Neuronal stem cell (in vitro differentiated cells): ENCODE measurements around the gene ZNF227.
"Not testable (repeated sequence)": the region's sequence is repeated elsewhere in the genome, so short reads cannot be mapped to it uniquely, and the experiment has no call there.

Experiments used
- DNase-seq: peaks from one replicate; pipeline ENCODE4 v3.0.0-alpha.2; 2013; ENCODE audit warnings: low spot score
- H2AFZ ChIP-seq: one replicate; pipeline ENCODE4 v1.6.1; 2013; ENCODE audit warnings: mild to moderate bottlenecking, low read length, inconsistent platforms
- H2AK5ac ChIP-seq: 2 replicates; pipeline ENCODE4 v1.6.1; 2013; ENCODE audit warnings: low read depth, mild to moderate bottlenecking, inconsistent platforms, low read length, moderate library complexity, mixed read lengths
- H2BK120ac ChIP-seq: 2 replicates; pipeline ENCODE4 v1.6.1; 2013; ENCODE audit warnings: low read depth, mild to moderate bottlenecking, inconsistent platforms, low read length, moderate library complexity, mixed read lengths
- H2BK12ac ChIP-seq: one replicate; pipeline ENCODE4 v1.6.1; 2013; ENCODE audit warnings: low read length, inconsistent platforms
- H2BK15ac ChIP-seq: 2 replicates; pipeline ENCODE4 v1.6.1; 2013; ENCODE audit warnings: mild to moderate bottlenecking, low read length, inconsistent platforms, mixed read lengths
- H2BK5ac ChIP-seq: one replicate; pipeline ENCODE4 v1.6.1; 2013; ENCODE audit warnings: inconsistent platforms, mild to moderate bottlenecking, low read length, moderate library complexity
- H3K14ac ChIP-seq: one replicate; pipeline ENCODE4 v1.6.1; 2013; ENCODE audit warnings: low read length, inconsistent platforms
- H3K18ac ChIP-seq: 2 replicates; pipeline ENCODE4 v1.6.1; 2013; ENCODE audit warnings: low read length, inconsistent platforms
- H3K23ac ChIP-seq: 2 replicates; pipeline ENCODE4 v1.6.1; 2013; ENCODE audit warnings: low read depth, mild to moderate bottlenecking, mixed read lengths, low read length, inconsistent platforms; ENCODE audit not compliant: poor library complexity
- H3K27ac ChIP-seq: replicated peaks from 3 replicates; pipeline ENCODE4 v1.5.1; 2013; ENCODE audit warnings: low read length, inconsistent platforms
- H3K27me3 ChIP-seq, 3 experiments: 2 replicates each; pipeline ENCODE4 v1.6.1; 2013; ENCODE audit warnings: low read length in 3 of 3, mild to moderate bottlenecking in 2 of 3, inconsistent platforms in 1 of 3, low read depth in 1 of 3, mixed read lengths in 1 of 3, moderate library complexity in 1 of 3; ENCODE audit not compliant: control insufficient read depth in 3 of 3, insufficient read depth in 3 of 3
- H3K36me3 ChIP-seq, 2 donors: replicated peaks in 1 of 2; 2 replicates each; pipeline ENCODE4 v1.6.1; 2013; ENCODE audit warnings: low read length in 2 of 2; ENCODE audit not compliant: control insufficient read depth in 2 of 2, insufficient read depth in 2 of 2
- H3K4ac ChIP-seq: 2 replicates; pipeline ENCODE4 v1.6.1; 2013; ENCODE audit warnings: inconsistent platforms, mild to moderate bottlenecking, low read length, moderate library complexity
- H3K4me1 ChIP-seq, 2 donors: 1 replicate in 1 of 2; 2 replicates in 1 of 2; pipeline ENCODE4 v1.6.1; 2013; ENCODE audit warnings: low read length in 2 of 2, low read depth in 1 of 2; ENCODE audit not compliant: control insufficient read depth in 2 of 2, insufficient read depth in 1 of 2
- H3K4me2 ChIP-seq: one replicate; pipeline ENCODE4 v1.6.1; 2013; ENCODE audit warnings: mild to moderate bottlenecking, low read length, inconsistent platforms; ENCODE audit not compliant: insufficient read depth, poor library complexity, severe bottlenecking
- H3K4me3 ChIP-seq, 2 donors: 2 replicates each; pipeline ENCODE4 v1.5.1; 2013; ENCODE audit warnings: low read length in 2 of 2, mild to moderate bottlenecking in 2 of 2, inconsistent platforms in 1 of 2, moderate library complexity in 1 of 2
- H3K79me1 ChIP-seq: one replicate; pipeline ENCODE4 v1.6.1; 2013; ENCODE audit warnings: low read depth, mild to moderate bottlenecking, inconsistent platforms, low read length, moderate library complexity
- H3K9ac ChIP-seq: one replicate; pipeline ENCODE4 v1.6.1; 2013; ENCODE audit warnings: mild to moderate bottlenecking, low read depth, low read length, inconsistent platforms; ENCODE audit not compliant: poor library complexity
- H3K9me3 ChIP-seq, 2 donors: replicated peaks in 1 of 2; 2 replicates each; pipeline versions ENCODE3 to v1.6.1; 2013; ENCODE audit warnings: low read length in 2 of 2, mild to moderate bottlenecking in 2 of 2, inconsistent platforms in 1 of 2, low read depth in 1 of 2, mixed read lengths in 1 of 2, moderate library complexity in 1 of 2; ENCODE audit not compliant: control insufficient read depth in 2 of 2, insufficient read depth in 1 of 2
- H4K8ac ChIP-seq: one replicate; pipeline ENCODE4 v1.6.1; 2013; ENCODE audit warnings: low read depth, mild to moderate bottlenecking, inconsistent platforms, low read length, moderate library complexity
- H4K91ac ChIP-seq: one replicate; pipeline ENCODE4 v1.6.1; 2013; ENCODE audit warnings: low read length, low read depth, mild to moderate bottlenecking, inconsistent platforms; ENCODE audit not compliant: poor library complexity
- WGBS, 2 donors: extraction: QIAGEN DNeasy Blood & Tissue Kit; methylation state at CpG; one replicate each; pipeline ENCODE4 v1.1.7; 2013; ENCODE audit warnings: missing lambda C conversion rate in 2 of 2, mixed read lengths in 1 of 2; ENCODE audit not compliant: insufficient read length in 2 of 2, insufficient replicate concordance in 1 of 2; ENCODE audit errors: extremely low coverage in 2 of 2; 5-methylcytosine and 5-hydroxymethylcytosine counted together

Gene ZNF227

DNA sequence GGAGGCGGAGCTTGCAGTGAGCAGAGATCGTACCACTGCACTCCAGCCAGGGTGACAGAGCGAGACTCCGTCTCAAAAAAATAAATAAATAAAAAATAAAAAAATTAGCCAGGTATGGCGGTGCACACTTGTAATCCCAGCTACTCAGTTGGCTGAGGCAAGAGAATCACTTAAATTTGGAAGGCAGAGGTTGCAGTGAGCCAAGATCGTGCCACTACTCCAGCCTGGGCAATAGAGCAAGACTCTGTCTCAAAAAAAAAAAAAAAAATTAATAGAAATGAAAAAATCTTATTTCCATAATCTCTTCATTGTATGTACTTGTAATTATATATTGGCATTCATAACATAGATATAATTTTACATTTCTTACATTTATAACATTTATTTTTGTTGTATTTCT, 41.7 kb upstream of the ZNF227 start:
- not testable (repeated sequence) for H2AK5ac ChIP-seq, H3K23ac ChIP-seq, H4K8ac ChIP-seq, H2BK120ac ChIP-seq, H3K4ac ChIP-seq, H3K14ac ChIP-seq, DNase-seq, H2BK15ac ChIP-seq, H3K4me1 ChIP-seq, H3K79me1 ChIP-seq, H2AFZ ChIP-seq, H3K27ac ChIP-seq, H3K4me3 ChIP-seq, H3K18ac ChIP-seq, H4K91ac ChIP-seq, H3K27me3 ChIP-seq, H2BK12ac ChIP-seq, H3K4me2 ChIP-seq, H2BK5ac ChIP-seq, H3K9ac ChIP-seq
- H3K36me3 ChIP-seq: peaks cover 31 to 93% of the 10 kb centered on the region in 2 donors
- peaks cover 5 to 57% of the 10 kb centered on the region in 2 donors for H3K9me3 ChIP-seq
- WGBS, 2 donors: no CpG with 5 or more reads among the region's 6 CpGs

DNA sequence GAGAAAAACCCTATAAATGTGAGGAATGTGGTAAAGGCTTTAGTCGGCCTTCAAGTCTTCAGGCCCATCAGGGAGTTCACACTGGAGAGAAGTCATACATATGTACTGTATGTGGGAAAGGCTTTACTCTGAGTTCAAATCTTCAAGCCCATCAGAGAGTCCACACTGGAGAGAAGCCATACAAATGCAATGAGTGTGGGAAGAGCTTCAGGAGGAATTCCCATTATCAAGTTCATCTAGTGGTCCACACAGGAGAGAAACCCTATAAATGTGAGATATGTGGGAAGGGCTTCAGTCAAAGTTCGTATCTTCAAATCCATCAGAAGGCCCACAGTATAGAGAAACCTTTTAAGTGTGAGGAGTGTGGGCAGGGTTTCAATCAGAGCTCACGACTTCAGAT, 35.7 kb upstream of the ZNF227 start:
- Histone ChIP-seq H3K79me1 (no peaks in the 10 kb centered on the region), H2AK5ac (no peak overlapping the region), H3K36me3 (peaks cover 38 to 67% of the 10 kb centered on the region in 2 donors), H2BK12ac (no peak overlapping the region), H3K27me3 (no peaks in the 10 kb centered on the region), H2AFZ (no peak overlapping the region), H3K4me1 (no peaks in the 10 kb centered on the region), H3K4me2 (no peak overlapping the region), H3K14ac (no peak overlapping the region), H3K9ac (no peak overlapping the region), H3K27ac (no peak overlapping the region), H4K91ac (no peak overlapping the region), H4K8ac (no peak overlapping the region), H2BK5ac (no peak overlapping the region), H3K4me3 (no peak overlapping the region), H3K23ac (no peak overlapping the region), H3K9me3 (peaks cover 21 to 54% of the 10 kb centered on the region in 2 donors), H3K18ac (no peak overlapping the region), H2BK15ac (no peak overlapping the region), H3K4ac (no peak overlapping the region), H2BK120ac (no peak overlapping the region)
- no CpG with 5 or more reads among the region's 3 CpGs for WGBS, 2 donors
- DNase-seq: no peak

DNA sequence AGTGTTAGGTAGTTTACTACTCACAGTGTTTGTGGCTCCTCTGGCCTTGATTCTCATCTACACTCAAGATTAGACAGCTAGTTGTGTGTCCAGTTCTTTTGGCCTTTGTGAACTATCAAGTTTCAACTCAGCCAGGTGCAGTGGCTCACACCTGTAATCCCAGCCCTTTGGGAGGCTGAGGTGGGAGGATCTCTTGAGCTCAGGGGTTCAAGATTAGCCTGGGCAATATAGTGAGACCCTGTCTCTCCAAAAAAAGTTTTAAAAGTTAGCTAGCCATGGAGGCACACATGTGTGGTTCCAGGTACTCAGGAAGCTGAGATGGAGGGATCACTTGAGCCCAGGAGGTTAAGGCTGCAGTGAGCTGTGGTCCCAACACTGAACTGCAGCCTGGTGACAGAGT, 31.4 kb upstream of the ZNF227 start:
- Histone ChIP-seq H3K79me1 (no peaks in the 10 kb centered on the region), H2BK12ac (no peak overlapping the region), H3K23ac (no peak overlapping the region), H4K91ac (no peak overlapping the region), H3K9ac (no peak overlapping the region), H2BK120ac (no peak overlapping the region), H3K36me3 (peaks cover 14 to 23% of the 10 kb centered on the region in 2 donors), H3K4me2 (no peak overlapping the region), H3K4me3 (no peak overlapping the region), H3K4ac (no peak overlapping the region), H2AFZ (no peak overlapping the region), H2BK15ac (no peak overlapping the region), H3K9me3 (peaks cover 16 to 24% of the 10 kb centered on the region in 2 donors), H2BK5ac (no peak overlapping the region), H3K27ac (no peak overlapping the region), H2AK5ac (no peak overlapping the region), H3K27me3 (no peaks in the 10 kb centered on the region), H3K4me1 (no peaks in the 10 kb centered on the region), H3K14ac (no peak overlapping the region), H3K18ac (no peak overlapping the region), H4K8ac (no peak overlapping the region)
- no peak for DNase-seq

DNA sequence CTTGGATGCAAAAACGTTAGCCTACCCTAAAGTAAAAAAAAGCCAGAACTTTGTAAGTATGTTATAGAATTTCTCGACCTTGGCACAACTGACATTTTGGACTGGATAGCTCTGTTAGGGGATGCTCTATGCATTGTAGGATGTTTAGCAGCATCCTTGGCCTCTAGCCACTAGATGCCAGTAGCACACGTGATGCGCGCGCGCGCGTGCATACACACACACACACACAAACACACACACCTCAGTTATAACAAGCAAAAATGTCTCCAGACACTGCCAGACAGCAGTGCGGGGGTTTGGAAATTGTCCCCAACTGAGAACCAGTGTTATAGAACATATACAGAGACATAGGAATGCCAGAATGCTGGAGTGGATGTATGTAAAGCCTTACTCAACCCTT, 30.2 kb upstream of the ZNF227 start:
- Histone ChIP-seq H3K79me1 (no peaks in the 10 kb centered on the region), H2BK15ac (no peak overlapping the region), H3K9ac (no peak overlapping the region), H2BK120ac (no peak overlapping the region), H3K36me3 (peaks cover 2 to 11% of the 10 kb centered on the region in 2 donors), H4K8ac (no peak overlapping the region), H2BK5ac (no peak overlapping the region), H3K18ac (no peak overlapping the region), H2AK5ac (no peak overlapping the region), H3K27ac (no peak overlapping the region), H3K4ac (no peak overlapping the region), H3K4me2 (no peak overlapping the region), H3K4me1 (no peaks in the 10 kb centered on the region), H3K27me3 (no peaks in the 10 kb centered on the region), H4K91ac (no peak overlapping the region), H2AFZ (no peak overlapping the region), H3K14ac (no peak overlapping the region), H3K23ac (no peak overlapping the region), H3K4me3 (no peak overlapping the region), H3K9me3 (peaks cover 7 to 12% of the 10 kb centered on the region in 2 donors), H2BK12ac (no peak overlapping the region)
- DNase-seq: no peak
- no CpG with 5 or more reads among the region's 10 CpGs for WGBS, 2 donors
